Measurements from ENCODE around the gene SIK3.
"Not testable (repeated sequence)": the region's sequence is repeated elsewhere in the genome, so short reads cannot be mapped to it uniquely, and the experiment has no call there.

The SIK3 gene

DNA sequence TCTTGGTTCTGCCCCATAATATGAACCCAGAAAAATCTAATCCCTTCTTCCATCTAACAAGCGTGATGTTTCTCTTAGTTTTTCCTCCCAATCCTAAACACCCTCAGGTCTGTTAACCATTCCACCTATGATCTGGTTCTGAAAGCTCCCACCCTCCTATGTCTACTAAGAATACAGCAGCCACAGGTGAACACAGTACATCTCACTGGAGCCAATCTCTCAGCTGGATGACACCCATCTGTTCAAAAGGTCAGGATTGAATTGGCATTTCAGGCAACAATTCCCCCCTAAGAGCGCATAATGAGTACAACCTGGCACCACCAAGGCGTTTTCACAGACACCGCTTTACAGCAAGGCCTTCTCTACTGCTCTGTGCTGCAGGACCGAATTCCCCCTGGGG, 241.8 kb downstream of the SIK3 start:
- no peak for FAIRE-seq

- no peak for FAIRE-seq
Measured at GRCh38 chr11:116855413-116855812, 242.8 kb downstream of the SIK3 start.

- no peak for FAIRE-seq
Measured at GRCh38 chr11:116853461-116854073, 244.7 kb downstream of the SIK3 start.

DNA sequence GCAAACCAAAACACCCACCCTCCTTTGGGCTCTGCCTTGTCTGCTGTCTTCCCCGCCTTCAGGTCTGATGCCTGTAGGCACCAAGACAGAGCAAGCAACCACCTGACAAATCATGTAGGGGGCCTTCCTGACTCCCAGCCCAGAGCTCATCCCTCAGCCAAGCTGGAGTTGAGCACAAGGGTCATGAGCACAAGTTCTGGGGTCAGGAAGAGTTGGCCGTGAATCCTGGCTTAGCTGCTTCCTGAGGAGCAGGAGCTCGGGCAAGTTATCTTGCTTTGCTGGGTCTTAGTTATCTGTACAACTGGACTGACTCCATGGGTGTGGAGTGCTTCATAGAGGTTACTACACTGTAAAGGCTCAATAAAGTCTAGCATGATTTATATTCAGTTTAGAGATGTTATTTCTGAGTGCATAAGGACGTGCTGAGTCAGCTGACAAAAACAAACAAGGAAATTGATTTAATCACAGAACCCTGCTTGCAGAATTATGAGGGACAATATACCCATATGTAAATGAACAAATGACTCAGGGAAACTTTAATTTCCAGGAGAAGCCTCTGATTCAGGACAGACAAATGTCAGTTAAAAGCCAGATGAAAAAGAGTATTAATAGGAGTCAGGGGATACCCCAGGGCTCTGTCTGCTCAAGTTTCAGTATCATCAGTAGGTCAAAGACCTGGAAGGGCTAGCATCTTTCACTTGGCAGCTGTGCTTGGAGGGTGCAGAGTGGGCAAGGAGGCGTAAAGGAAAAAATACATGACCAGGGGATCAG, 245.8 kb downstream of the SIK3 start:
- no peak for FAIRE-seq

- FAIRE-seq = no peak
Measured at GRCh38 chr11:116851626-116852025, 246.6 kb downstream of the SIK3 start.

DNA sequence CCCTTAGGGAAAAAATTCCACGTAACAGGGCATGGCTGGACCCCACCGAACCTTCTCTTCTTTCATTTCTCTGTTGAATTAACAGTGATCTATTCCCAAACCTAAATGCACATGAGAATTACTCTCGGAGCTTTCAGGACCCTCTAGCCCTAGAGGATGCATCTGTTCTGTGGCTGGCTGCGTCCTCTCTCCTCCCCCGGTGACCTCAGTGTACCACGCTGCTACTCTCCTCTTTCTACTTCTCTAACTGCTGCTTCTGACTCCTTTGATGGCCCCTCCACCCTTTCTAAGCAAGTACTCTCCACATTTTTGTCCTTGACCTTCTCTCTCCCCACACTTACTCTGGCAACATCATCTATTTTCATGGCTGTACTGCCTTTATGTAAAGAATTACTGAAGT, 248.7 kb downstream of the SIK3 start:
- FAIRE-seq = no peak

- no peak for FAIRE-seq
Measured at GRCh38 chr11:116849060-116849459, 249.2 kb downstream of the SIK3 start.

DNA sequence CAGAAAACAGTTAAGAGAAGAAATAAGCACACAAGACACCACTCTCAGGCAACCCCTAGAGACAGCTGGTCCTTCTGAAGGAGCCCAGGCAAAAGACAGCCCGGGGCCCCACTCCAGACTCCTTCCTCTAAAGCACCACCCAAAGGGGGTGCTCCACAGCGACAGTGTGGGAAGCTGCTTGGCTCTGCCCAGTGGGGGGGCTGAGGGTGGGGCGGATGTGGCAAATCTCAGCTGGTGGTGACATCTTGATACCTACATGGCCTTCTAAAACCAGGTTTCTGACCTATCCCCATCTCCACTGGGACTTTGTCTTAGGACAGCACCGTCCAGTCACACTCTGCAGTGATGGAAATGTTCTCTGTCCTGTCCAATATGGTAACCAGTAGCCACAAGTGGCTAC, 250.6 kb downstream of the SIK3 start:
- FAIRE-seq = no peak

DNA sequence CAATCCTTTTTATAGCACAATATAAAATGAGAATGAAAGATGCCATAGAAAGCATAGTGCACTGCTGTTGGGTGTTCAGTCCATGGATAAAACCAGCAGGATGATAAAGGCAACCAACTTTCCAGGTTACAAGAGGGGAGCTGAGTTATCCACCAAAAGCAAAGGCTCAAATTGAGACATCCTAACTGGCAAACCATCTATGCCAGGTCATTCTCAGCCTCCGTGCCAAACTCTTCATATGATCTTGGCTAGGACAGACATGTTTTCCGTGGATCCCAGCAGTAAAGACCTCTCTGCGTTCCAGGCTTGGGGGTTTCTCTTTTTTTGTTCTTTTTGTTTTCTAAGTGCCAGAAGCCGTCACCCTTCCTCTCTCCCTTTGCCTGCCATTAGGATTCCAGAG, 253.5 kb downstream of the SIK3 start:
- FAIRE-seq = no peak

- no peak for FAIRE-seq
Measured at GRCh38 chr11:116843661-116844060, 254.6 kb downstream of the SIK3 start.

DNA sequence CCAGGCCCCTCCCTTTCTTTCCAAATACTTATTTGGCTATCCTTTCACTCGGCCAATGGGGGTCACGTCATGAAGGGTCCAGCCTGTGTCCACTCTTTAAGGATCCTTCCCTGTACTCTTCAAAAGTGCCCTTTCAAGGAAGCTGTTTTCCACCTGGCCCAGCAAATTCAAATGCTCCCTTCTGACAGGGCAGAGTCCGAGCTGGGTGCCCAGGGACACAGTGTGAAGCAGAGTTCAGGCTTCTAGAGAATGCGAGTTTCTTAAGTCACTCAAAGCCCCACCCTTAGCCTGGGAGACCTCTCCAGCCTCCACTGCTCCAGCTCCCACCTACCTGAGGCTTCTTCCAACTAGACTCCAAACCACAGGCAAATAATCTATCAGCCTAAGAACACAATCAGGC, 255.3 kb downstream of the SIK3 start:
- no peak for FAIRE-seq

- no peak for FAIRE-seq
Measured at GRCh38 chr11:116842117-116842516, 256.1 kb downstream of the SIK3 start.

DNA sequence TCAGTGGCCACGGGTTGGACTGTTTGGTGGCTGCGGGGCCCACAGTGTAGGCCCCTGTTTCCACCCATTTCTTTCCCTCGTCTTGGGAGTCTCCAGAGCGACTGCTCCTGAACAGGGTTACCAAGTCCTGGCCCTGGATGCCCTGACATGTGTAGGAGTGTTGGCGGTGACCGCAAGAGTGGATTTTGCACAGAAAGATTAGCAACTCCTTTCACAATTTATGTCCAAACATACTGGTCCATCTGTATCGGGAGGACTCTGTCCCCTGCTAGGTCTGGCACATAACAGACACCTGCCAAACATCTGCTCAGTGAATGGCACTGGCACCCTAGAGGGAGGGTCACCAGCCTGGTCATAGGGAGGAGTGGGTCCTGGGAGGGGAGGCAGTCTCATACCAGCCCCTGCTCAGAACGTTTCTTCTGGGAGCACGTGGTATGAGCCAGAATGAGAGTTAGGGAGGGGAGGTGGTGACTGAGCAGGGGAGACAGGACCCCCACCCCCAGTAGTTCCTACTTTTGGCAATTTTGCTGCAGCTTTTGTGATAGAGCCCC, 257.4 kb downstream of the SIK3 start:
- FAIRE-seq = no peak

- no peak for FAIRE-seq
Measured at GRCh38 chr11:116840224-116840745, 257.9 kb downstream of the SIK3 start.

- FAIRE-seq = no peak
Measured at GRCh38 chr11:116838321-116839084, 259.7 kb downstream of the SIK3 start.

DNA sequence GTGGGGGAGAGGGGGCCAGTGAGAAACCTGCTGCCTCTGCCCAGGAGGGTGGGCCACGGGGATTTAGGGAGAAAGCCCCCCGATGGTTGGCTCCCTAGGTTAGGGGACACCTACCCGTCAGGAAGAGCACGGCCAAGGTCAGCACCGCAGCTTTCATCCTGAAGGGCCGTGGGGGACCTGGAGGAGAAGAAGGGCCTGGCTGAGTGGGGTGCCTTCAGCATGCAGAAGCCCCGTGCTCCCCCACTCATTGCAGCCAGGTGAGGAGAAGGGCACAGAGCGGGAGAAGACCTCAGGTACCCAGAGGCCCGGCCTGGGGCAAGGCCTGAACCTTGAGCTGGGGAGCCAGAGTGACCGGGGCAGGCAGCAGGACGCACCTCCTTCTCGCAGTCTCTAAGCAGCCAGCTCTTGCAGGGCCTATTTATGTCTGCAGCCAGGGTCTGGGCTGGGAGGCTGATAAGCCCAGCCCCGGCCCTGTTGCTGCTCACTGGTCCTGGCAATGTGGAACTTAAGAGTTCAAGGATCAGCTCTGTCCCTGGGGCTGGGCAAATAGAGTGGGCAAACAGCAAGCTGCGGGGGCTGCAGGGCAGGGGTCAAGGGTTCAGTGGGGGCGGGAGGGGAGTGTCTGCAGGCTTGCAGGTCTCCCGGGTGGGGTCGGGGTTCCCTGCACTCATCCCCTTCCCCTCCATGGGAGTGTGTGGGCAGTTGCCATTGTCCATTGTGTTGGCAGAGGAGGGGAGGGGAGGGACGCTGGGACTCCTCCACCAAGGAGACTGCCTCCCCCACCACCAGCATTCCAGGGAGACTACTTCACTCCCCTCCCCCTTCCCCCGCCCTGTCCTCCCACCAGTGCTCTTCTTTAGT, 260.8 kb downstream of the SIK3 start, which contains the start of gene APOA1:
APOA1 (minus strand) TSS at position 392 of the 861 bp plus-strand sequence; CDS start at position 157, 235 bp downstream.
- no peak for FAIRE-seq

DNA sequence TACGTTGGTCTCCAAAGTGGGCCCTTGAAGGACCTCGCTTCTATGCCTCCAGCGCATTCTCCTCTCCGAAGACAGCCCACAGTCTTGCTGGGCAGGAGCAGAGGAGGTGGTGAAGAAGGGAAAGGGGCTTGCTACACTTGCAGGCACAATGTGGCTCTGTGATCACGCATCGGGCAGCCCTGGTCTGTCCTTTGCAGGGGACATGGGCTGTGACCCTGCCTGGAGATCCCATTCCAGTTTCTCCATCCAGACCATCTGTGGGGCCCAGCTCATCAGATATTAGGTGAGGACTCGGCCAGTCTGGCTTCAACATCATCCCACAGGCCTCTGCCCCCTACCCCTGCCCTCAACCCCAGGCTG, 261.6 kb downstream of the SIK3 start:
- no peak for FAIRE-seq

GRCh38 chr11:116835791-116836631, 262.2 kb downstream of the SIK3 start:
- FAIRE-seq = no peak

DNA sequence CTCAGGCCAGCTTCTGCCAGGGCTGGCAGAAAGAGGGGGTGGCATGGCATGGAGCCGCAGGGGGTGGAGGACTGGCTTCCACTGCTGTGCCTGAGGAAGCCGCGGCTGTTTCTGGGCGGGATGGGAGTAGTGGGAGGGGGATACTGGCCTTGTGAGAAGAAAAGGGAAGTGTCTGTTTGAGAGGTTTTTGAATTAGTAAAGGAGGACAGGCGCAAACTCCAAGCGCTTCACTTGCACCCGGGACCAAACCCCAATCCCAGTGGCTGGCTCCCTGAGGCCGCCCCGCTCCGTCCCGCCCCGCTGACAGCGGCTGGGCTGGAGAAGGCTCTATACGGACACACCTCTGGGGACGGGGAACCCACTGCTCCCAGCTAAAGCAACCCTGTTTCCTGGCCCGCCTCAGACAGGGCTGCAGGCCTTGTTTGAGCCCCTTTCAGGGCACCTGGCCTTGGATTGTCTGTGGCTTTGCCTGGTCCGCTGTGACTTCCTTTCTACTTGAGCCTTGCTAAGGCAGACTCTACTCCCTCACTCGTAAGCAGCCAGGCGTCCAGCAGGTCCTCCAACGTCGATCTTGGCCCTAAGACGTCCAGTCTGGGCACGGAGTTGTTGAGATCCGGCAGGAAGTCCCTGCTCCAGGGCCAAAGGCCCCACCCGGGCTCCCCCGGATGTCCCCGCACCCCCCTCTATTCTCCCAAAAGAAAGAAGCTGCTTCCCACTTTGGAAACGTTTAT, 263.0 kb downstream of the SIK3 start:
- no peak for FAIRE-seq

- FAIRE-seq = not testable (repeated sequence)
Measured at GRCh38 chr11:116834535-116835041, 263.6 kb downstream of the SIK3 start.

Data from G401.6 (cell line).